Natural killer cell (primary cell): Measurements from ENCODE around the gene LRRC34. TPM values are rescaled to one million over a fixed set of nuclear protein-coding genes. Genes with fewer than 3 reads are reported as not detected.

ENCODE experiments used
- total RNA-seq, 4 donors: library from RNA; stranded (reverse); fragments of 120-200 nt in 1 of 4; gene quantifications; one replicate each; pipeline versions ENCODE4 v1.2.3 to v1.2.4, GENCODE V29; 2013 to 2022

LRRC34 gene
- total RNA-seq, 3 donors from 2014 or later (not counting 1 experiment from before 2014, with no cell fraction given): 0.45 to 1.0 (median 0.48) TPM

Other genes with a start within 250 kb of the LRRC34 start
- gene MECOM, start 149.2 kb downstream of the LRRC34 start, total RNA-seq: under 1 TPM in 1 of 3 donors, not detected in 2; 0.14 TPM
- 1 to 10 TPM in 2 of 3 donors, under 1 TPM in 1; 0.92 to 2.7 (median 1.3) TPM for gene TERC, start 47.8 kb downstream of the LRRC34 start, total RNA-seq
- under 1 TPM in 1 of 3 donors, not detected in 2; 0.68 TPM for gene ACTRT3, start 43.3 kb downstream of the LRRC34 start, total RNA-seq
- 10 to 100 TPM; 19.5 to 29.9 (median 29.2) TPM for gene MYNN, start 39.5 kb downstream of the LRRC34 start, total RNA-seq
- gene LRRIQ4, start within 50 bp of the LRRC34 start, total RNA-seq: not detected
- gene LRRC31, start 57.0 kb upstream of the LRRC34 start, total RNA-seq: not detected
- not detected for gene SAMD7, start 98.7 kb upstream of the LRRC34 start, total RNA-seq
- gene SEC62, start 153.9 kb upstream of the LRRC34 start, total RNA-seq: 10 to 100 TPM; 83.3 to 88.5 (median 86.6) TPM
- gene GPR160, start 225.1 kb upstream of the LRRC34 start, total RNA-seq: 1 to 10 TPM; 1.8 to 5.5 (median 3.8) TPM